Left hindlimb (tissue), 1 donor: ENCODE measurements around the gene UCHL5.

Experiments
- DNase-seq: peaks from one replicate; pipeline ENCODE4 v3.0.0-alpha.2; 2018

Gene UCHL5

DNA sequence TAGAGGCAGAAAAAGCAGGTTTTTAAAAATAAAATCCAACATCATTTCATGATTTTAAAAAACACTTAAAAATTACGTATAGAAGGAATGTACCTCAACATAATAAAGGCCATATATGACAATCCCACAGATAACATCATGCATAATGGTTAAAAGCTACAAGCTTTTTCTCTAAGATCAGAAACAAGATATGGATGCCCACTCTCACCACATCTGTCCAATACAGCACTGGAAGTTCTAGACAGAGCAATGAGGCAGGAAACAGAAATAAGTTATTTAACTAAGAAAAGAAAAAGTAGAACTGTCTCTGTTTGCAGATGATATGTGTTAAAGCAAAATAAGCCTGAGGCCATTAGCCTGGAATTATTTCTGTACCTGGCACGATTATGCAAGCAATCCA is 96.3 kb downstream of the UCHL5 start:
- no peak for DNase-seq
